GM23338 (cell line): Measurements from ENCODE around the gene SEMA6B. TPM values are rescaled to one million over a fixed set of nuclear protein-coding genes. Genes with fewer than 3 reads are reported as not detected.

ENCODE experiments used
- ATAC-seq: fragments of 200-7000 bp; cut with Tn5 transposase; 3 replicates; pipeline ENCODE4 v1.9.1; 2020
- DNase-seq: peaks from one replicate; pipeline ENCODE4 v3.0.0-alpha.2; 2015; ENCODE audit warnings: low spot score
- H2AFZ ChIP-seq: fragments of 200-600 bp; sonication (generic); 2 replicates; pipeline ENCODE4 v1.8.0; 2016; ENCODE audit warnings: antibody characterized with exemption, mild to moderate bottlenecking, moderate library complexity
- H3F3A ChIP-seq: fragments of 200-600 bp; sonication (generic); replicated peaks from 2 replicates; pipeline ENCODE4 v1.8.0; 2017; ENCODE audit warnings: antibody characterized with exemption, mixed run types, low read depth
- H3K27ac ChIP-seq: fragments of 200-600 bp; sonication (generic); 2 replicates; pipeline ENCODE4 v1.6.1; 2016; ENCODE audit warnings: low read depth
- H3K27me3 ChIP-seq: fragments of 200-600 bp; sonication (generic); 2 replicates; pipeline ENCODE4 v1.8.0; 2016; ENCODE audit warnings: mild to moderate bottlenecking, mixed run types, moderate library complexity; ENCODE audit not compliant: insufficient read depth
- H3K36me3 ChIP-seq: fragments of 200-600 bp; sonication (generic); 2 replicates; pipeline ENCODE4 v1.8.0; 2016; ENCODE audit warnings: mild to moderate bottlenecking; ENCODE audit not compliant: insufficient read depth
- H3K4me1 ChIP-seq: fragments of 200-600 bp; sonication (generic); 2 replicates; pipeline ENCODE4 v1.8.0; 2016; ENCODE audit warnings: mild to moderate bottlenecking, moderate library complexity; ENCODE audit not compliant: insufficient read depth
- H3K4me2 ChIP-seq: fragments of 200-600 bp; sonication (generic); 2 replicates; pipeline ENCODE4 v1.7.1; 2017; ENCODE audit warnings: mixed run types
- H3K4me3 ChIP-seq: fragments of 200-600 bp; sonication (generic); 2 replicates; pipeline ENCODE4 v1.6.1; 2016; ENCODE audit warnings: mixed run types
- H3K79me2 ChIP-seq: fragments of 200-600 bp; sonication (generic); replicated peaks from 2 replicates; pipeline ENCODE4 v1.8.0; 2017; ENCODE audit warnings: mild to moderate bottlenecking; ENCODE audit not compliant: insufficient read depth
- H3K9me2 ChIP-seq: fragments of 200-600 bp; sonication (generic); 2 replicates; pipeline ENCODE4 v1.8.0; 2017; ENCODE audit not compliant: insufficient read depth
- H4K20me1 ChIP-seq: fragments of 200-600 bp; sonication (generic); replicated peaks from 2 replicates; pipeline ENCODE4 v1.8.0; 2017; ENCODE audit warnings: mild to moderate bottlenecking; ENCODE audit not compliant: insufficient read depth
- H3K27ac Mint-ChIP-seq: 2 replicates; pipeline ENCODE4 v1.8.0; 2020; ENCODE audit warnings: inconsistent platforms, mild to moderate bottlenecking, moderate library complexity, mixed read lengths
- H3K27me3 Mint-ChIP-seq: 3 replicates; pipeline ENCODE4 v1.8.0; 2022; ENCODE audit warnings: low read depth, mild to moderate bottlenecking, moderate library complexity, mixed read lengths, inconsistent platforms; ENCODE audit not compliant: insufficient read depth, poor library complexity
- H3K36me3 Mint-ChIP-seq: 3 replicates; pipeline ENCODE4 v1.8.0; 2021; ENCODE audit warnings: low read depth, mild to moderate bottlenecking, inconsistent platforms, moderate library complexity, mixed read lengths
- H3K4me1 Mint-ChIP-seq: 3 replicates; pipeline ENCODE4 v1.8.0; 2020; ENCODE audit warnings: mild to moderate bottlenecking, inconsistent platforms, mixed read lengths
- H3K4me3 Mint-ChIP-seq: 3 replicates; pipeline ENCODE4 v1.8.0; 2021; ENCODE audit warnings: moderate library complexity, mild to moderate bottlenecking, inconsistent platforms, mixed read lengths
- H3K9me3 Mint-ChIP-seq: 3 replicates; pipeline ENCODE4 v1.8.0; 2020; ENCODE audit warnings: moderate library complexity, mild to moderate bottlenecking, inconsistent platforms, mixed read lengths
- CREB1 ChIP-seq: fragments of 250-450 bp; sonication (Bioruptor Pico); IDR thresholded peaks from 2 replicates; pipeline ENCODE4 v1.5.0; 2020; ENCODE audit warnings: low read depth, mild to moderate bottlenecking, moderate library complexity
- CTCF ChIP-seq, 2 experiments: fragments of 200-600 bp in 1 of 2; sonication (generic) in 1 of 2; conservative IDR thresholded peaks; 2 replicates each; pipeline versions ENCODE4 v1.5.1 to v1.6.1; 2016 to 2017; ENCODE audit warnings: antibody characterized with exemption in 2 of 2, low read depth in 2 of 2, mild to moderate bottlenecking in 2 of 2, moderate library complexity in 1 of 2
- ETS1 ChIP-seq: IDR thresholded peaks from 2 replicates; pipeline ENCODE4 v1.6.1; 2016; ENCODE audit warnings: antibody characterized with exemption
- EZH2 ChIP-seq: fragments of 200-600 bp; sonication (generic); IDR thresholded peaks from one replicate; pipeline ENCODE4 v1.8.0; 2017; ENCODE audit warnings: antibody characterized with exemption, mild to moderate bottlenecking, low read depth; ENCODE audit not compliant: unreplicated experiment
- EZH2phosphoT487 ChIP-seq: fragments of 200-600 bp; sonication (generic); IDR thresholded peaks from one replicate; pipeline ENCODE4 v1.8.1; 2018; ENCODE audit warnings: antibody characterized with exemption; ENCODE audit not compliant: unreplicated experiment
- JUNB ChIP-seq: IDR thresholded peaks from one replicate; pipeline ENCODE4 v1.6.1; 2016; ENCODE audit warnings: antibody characterized with exemption; ENCODE audit not compliant: unreplicated experiment
- NANOG ChIP-seq: IDR thresholded peaks from 2 replicates; pipeline ENCODE4 v1.6.1; 2016; ENCODE audit warnings: antibody characterized with exemption, borderline replicate concordance
- POLR2AphosphoS5 ChIP-seq: IDR thresholded peaks from 2 replicates; pipeline ENCODE4 v1.6.1; 2016; ENCODE audit warnings: antibody characterized with exemption, low read depth
- REST ChIP-seq: IDR thresholded peaks from one replicate; pipeline ENCODE4 v1.6.1; 2018; ENCODE audit warnings: antibody characterized with exemption; ENCODE audit not compliant: unreplicated experiment
- STAT1 ChIP-seq: IDR thresholded peaks from one replicate; pipeline ENCODE4 v1.6.1; 2016; ENCODE audit warnings: antibody characterized with exemption; ENCODE audit not compliant: unreplicated experiment
- ZNF114 ChIP-seq: fragments of 250-450 bp; sonication (Bioruptor Pico); IDR thresholded peaks from 2 replicates; pipeline ENCODE4 v1.5.0; 2020; ENCODE audit warnings: mild to moderate bottlenecking, moderate library complexity
- ZNF331 ChIP-seq: fragments of 250-450 bp; sonication (Bioruptor Pico); IDR thresholded peaks from 2 replicates; pipeline ENCODE4 v1.5.0; 2020; ENCODE audit warnings: low read depth, mild to moderate bottlenecking, moderate library complexity
- ZNF462 ChIP-seq: fragments of 250-450 bp; sonication (Bioruptor Pico); IDR thresholded peaks from 2 replicates; pipeline ENCODE4 v1.5.0; 2020; ENCODE audit warnings: mild to moderate bottlenecking, moderate library complexity
- polyA plus RNA-seq: library from polyadenylated mRNA; unstranded; fragments of >200 nt; fragmentation: Nextera tagmentation; extraction: Ambion mirVana; gene quantifications from 2 replicates; pipeline ENCODE4 v1.2.1, GENCODE V29; 2016
- total RNA-seq: library from RNA; depleted of rRNA; stranded (reverse); fragments of >200 nt; shearing (Covaris generic); gene quantifications from 2 replicates; pipeline ENCODE4 v1.2.3, GENCODE V29; 2014

SEMA6B gene
- total and polyA plus RNA-seq, 2 experiments from 2014 or later: 5.3 to 42.7 TPM

- Histone ChIP-seq H2AFZ (no peak overlapping the region), H3K4me1 (no peaks in the 10 kb centered on the region; the same call in 1 of the 2 replicates), H3K27me3 (no peaks in the 10 kb centered on the region), H3K4me2 (no peak overlapping the region), H3K79me2 (no peaks in the 10 kb centered on the region), H3K4me3 (no peak overlapping the region), H3K27ac (no peak overlapping the region), H4K20me1 (no peaks in the 10 kb centered on the region), H3K9me2 (no peaks in the 10 kb centered on the region), H3K36me3 (no peaks in the 10 kb centered on the region), H3F3A (no peaks in the 10 kb centered on the region)
- Mint-ChIP-seq H3K4me3 (no peak overlapping the region), H3K9me3 (peaks cover 6% of the 10 kb centered on the region; the same call in 1 of the 3 replicates), H3K27ac (no peak overlapping the region), H3K4me1 (peaks cover 10% of the 10 kb centered on the region), H3K36me3 (no peaks in the 10 kb centered on the region), H3K27me3 (peaks cover 9% of the 10 kb centered on the region)
- no peak for DNase-seq
- no peak for ATAC-seq
- TF ChIP-seq JUNB (no peak), REST (no peak), ZNF331 (CRISPR knock-in tag) (no peak), EZH2 (no peak), EZH2phosphoT487 (no peak), ZNF462 (CRISPR knock-in tag) (no peak), POLR2AphosphoS5 (no peak), ZNF114 (CRISPR knock-in tag) (no peak), NANOG (no peak), STAT1 (no peak), ETS1 (no peak), CREB1 (no peak), CTCF (conservative IDR thresholded peaks at IDR 0.05; ENCODE audit: low read depth in 2 of 2) (no peak)
Measured at GRCh38 chr19:4541114-4541805, 18.2 kb downstream of the SEMA6B start.
